ENCODE measurements around the gene ADAMTS2. TPM values are rescaled to one million over a fixed set of nuclear protein-coding genes. Genes with fewer than 3 reads are reported as not detected.
A peak's percentile ranks its signal among the peaks of the same experiment; 100 is the strongest.

Gene ADAMTS2
- polyA plus RNA-seq, 1 donor = 5.9 TPM

DNA sequence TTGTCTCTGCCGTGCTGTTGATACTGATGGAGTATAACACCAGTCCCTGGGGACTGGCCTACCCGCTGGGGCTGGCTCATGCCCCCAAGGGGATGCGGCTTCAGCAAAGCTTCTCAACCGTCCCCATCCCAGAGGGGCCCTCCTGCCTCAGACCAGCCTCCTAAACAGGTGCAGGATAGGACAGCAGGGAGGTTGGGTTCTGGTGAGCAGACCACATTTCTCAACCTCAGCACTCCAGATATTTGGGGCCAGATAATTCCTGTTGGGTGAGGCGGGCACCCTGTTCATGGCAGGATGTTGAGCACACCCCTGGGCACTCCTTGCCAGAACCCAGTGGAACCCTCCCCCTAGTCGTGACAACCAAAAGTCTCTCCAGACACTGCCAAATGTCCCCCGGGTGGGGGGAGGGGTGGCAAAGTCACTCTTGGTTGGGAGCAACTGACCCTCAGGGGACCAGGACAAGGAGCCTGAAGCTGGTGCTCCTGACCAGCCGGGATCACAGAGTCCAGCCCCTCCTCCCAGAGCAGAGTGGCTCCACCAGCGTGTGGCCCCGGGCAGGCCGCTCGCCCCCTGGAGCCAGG is 177.3 kb downstream of the ADAMTS2 start:
- DNase-seq = no peak
- Histone ChIP-seq H3K4me1 (ENCODE audit: control insufficient read depth, insufficient read depth, low read length) (no peaks in the 10 kb centered on the region), H3K9me3 (ENCODE audit: control insufficient read depth, low read depth, low read length) (no peaks in the 10 kb centered on the region), H3K27me3 (ENCODE audit: control insufficient read depth, insufficient read depth, low read length) (peaks cover 4% of the 10 kb centered on the region), H3K27ac (ENCODE audit: low read length) (no peak overlapping the region), H3K36me3 (ENCODE audit: control insufficient read depth, insufficient read depth, low read length) (no peaks in the 10 kb centered on the region), H3K4me3 (ENCODE audit: low read length) (no peak overlapping the region)
- no CpG with 5 or more reads among the region's 12 CpGs for WGBS (ENCODE audit: insufficient coverage, low lambda C conversion rate)

DNA sequence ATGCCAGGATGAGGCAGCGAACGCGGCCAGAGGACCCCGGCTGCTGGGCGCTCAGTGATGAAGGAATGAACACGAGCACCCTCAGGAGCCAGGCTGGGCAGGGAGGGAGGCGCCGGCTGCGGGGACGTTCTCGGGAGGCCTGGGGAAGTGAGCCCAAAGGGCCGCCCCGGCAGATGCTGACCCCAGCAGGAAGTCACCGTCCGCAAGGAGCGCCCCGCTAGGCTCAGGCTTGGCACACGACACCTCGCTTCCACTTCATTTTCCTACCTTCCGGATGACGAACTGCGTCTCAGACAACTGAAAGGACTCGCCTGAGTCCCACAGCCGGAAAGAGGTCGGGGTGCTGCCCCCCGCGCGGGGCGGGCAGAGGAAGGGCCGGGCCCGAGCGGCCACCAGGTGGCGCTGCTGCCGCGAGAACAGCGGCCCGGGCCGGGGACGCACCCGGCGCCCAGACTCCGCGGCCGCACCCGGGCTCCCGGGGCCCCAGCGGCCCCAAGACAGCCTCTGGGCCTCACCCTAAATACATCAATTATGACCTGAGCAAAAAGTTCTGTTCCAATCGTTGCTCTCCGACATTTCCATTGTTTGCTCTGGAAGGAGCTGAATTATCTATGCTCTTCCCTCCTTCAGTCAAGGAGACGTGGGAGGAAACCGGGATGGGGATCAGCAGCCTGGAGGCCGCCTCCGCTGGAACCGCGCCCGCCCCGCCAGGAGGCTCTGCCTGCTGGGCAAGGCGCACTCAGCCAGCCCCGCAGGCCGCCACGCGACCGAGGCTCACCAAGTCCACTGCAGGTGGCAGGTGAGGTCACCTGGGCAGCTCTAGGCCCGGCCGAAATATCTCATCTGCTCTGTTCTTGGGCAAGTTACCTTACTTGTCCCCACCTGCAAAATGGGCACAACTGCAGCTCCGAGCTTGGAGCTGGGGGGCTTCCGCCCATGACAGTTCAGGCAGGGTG is 178.1 kb downstream of the ADAMTS2 start:
- Histone ChIP-seq H3K27me3 (ENCODE audit: control insufficient read depth, insufficient read depth, low read length) (peaks cover 4% of the 10 kb centered on the region), H3K36me3 (ENCODE audit: control insufficient read depth, insufficient read depth, low read length) (no peaks in the 10 kb centered on the region), H3K4me1 (ENCODE audit: control insufficient read depth, insufficient read depth, low read length) (no peaks in the 10 kb centered on the region), H3K4me3 (ENCODE audit: low read length) (peak overlapping the region; percentile 23), H3K27ac (ENCODE audit: low read length) (no peak overlapping the region), H3K9me3 (ENCODE audit: control insufficient read depth, low read depth, low read length) (peaks cover 3% of the 10 kb centered on the region)
- DNase-seq = peak in 1 of 2 donors; percentile 39
- WGBS (ENCODE audit: insufficient coverage, low lambda C conversion rate) = no CpG with 5 or more reads among the region's 67 CpGs

DNA sequence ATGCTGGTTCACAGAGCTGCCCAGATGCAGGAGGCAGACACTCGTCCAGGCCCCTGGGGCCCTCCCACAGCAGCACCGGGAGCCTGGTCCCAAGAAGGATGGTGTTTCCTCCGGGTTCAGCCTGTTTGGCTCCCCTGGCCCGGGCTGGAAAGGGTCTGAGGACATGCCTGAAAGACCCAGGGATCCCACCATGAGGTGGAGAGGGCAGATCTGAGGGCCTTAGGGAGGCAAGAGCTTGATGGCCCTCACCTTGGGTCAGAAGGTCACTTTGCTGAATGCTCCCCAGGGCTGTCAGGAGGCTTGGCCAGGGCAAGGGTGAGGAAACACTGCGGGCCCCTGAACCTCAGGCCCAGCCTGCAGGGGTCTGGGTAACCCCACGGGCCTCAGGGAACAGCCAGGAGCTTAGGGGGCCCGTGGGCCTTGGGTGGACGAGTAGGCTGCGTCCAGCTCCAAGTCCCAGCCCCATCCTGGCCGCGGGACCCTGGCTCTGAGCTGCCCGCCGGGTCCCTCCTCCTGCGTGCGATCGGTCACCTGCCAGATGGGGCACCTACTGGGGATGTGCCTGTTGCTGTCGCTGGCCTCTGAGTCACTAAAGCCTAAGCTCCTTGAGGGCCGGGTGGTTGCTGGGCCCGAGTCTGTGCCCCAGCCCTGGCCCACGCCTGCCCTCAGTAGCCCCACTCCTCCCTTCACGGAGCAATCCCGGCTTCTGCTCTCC is 178.9 kb downstream of the ADAMTS2 start:
- no peak for DNase-seq
- WGBS (ENCODE audit: insufficient coverage, low lambda C conversion rate) = no CpG with 5 or more reads among the region's 22 CpGs
- Histone ChIP-seq H3K9me3 (ENCODE audit: control insufficient read depth, low read depth, low read length) (peaks cover 4% of the 10 kb centered on the region), H3K27ac (ENCODE audit: low read length) (no peak overlapping the region), H3K27me3 (ENCODE audit: control insufficient read depth, insufficient read depth, low read length) (peaks cover 4% of the 10 kb centered on the region), H3K4me3 (ENCODE audit: low read length) (no peak overlapping the region), H3K36me3 (ENCODE audit: control insufficient read depth, insufficient read depth, low read length) (no peaks in the 10 kb centered on the region), H3K4me1 (ENCODE audit: control insufficient read depth, insufficient read depth, low read length) (no peaks in the 10 kb centered on the region)

DNA sequence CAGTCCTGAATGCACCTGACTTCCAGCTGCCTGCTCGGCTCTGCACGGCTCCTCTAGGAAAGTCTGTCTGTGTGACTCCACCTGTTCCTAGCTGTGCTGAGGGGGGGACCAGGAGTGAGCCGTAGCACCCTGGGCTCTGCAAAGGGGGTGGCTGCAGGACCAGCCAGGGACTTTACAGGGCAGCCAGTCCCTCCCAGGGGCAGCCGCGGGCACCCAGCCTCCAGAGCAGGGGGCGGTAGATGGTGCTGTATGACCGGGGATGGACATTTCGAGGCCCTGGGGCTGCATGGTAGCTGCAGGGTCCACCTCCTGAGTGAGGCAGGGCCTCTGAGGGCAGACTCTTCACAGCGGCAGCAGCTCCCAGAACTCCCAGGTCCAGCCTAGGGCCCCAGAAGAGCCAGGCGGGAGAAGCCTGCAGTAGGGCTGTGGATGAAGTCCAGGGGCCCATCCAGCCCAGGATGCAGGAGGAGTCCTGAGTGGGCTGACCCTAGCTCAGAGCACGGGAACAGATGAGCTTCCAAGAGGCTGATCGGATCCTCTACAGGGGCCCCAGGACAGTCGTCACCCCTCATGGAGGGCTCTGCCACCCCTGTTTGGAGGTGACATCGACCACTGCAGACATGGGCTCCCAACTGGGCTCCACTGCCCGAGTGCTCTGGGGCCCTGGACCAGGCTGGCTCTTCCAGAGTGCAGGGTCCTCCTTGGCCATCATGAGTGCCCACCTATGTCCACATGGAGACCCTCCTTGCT is 179.7 kb downstream of the ADAMTS2 start:
- Histone ChIP-seq H3K36me3 (ENCODE audit: control insufficient read depth, insufficient read depth, low read length) (no peaks in the 10 kb centered on the region), H3K27ac (ENCODE audit: low read length) (no peak overlapping the region), H3K27me3 (ENCODE audit: control insufficient read depth, insufficient read depth, low read length) (peaks cover 4% of the 10 kb centered on the region), H3K9me3 (ENCODE audit: control insufficient read depth, low read depth, low read length) (peaks cover 4% of the 10 kb centered on the region), H3K4me1 (ENCODE audit: control insufficient read depth, insufficient read depth, low read length) (no peaks in the 10 kb centered on the region), H3K4me3 (ENCODE audit: low read length) (no peak overlapping the region)
- no CpG with 5 or more reads among the region's 15 CpGs for WGBS (ENCODE audit: insufficient coverage, low lambda C conversion rate)
- DNase-seq = no peak

DNA sequence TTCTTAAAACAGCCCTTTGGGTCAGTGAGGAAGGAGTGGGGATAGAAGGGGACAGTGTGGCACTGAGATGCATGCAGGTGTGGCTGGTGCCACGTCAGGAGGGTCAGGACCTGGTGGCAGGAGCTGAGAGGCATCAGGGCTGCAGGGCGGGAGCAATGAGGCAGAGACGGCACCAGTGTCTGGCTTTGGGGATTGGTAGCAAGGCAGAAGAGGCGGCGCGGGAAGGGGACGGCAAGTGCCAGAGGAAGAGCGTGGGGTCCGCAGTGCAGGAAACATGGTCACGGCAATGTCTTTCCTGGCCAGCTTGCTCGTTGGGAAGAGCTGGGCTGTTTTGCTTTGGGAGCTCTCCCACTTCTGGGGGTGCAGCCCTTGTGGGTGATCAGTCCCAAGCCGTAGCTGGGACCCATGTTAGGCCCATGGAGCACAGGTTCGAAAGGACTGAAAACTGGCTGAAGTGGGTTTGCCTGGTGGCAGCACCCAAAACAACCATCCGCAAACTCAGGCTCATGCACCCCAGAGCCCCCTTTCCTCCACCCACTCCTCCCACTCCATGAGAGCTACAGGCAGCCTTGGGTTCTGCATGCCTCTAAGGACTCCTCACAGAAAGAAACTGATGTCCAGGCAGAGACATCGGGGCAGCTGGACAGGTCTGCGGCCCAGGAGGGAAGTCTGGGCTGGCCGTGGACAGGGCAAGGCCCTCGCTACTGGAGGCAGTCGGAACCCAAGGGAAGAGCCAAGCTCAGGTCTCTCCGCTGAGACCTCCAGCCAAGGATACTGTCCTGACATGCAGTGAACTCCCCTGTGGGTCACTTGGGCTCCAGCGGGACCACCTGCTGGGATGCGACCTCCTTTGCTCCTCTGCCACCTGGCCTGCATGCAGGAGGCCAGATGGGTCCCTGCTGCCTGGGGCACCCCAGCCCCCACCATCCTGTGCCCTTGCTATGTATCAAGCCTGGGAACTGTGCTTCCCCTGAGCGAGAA is 180.6 kb downstream of the ADAMTS2 start:
- Histone ChIP-seq H3K27ac (ENCODE audit: low read length) (no peak overlapping the region), H3K4me1 (ENCODE audit: control insufficient read depth, insufficient read depth, low read length) (no peaks in the 10 kb centered on the region), H3K4me3 (ENCODE audit: low read length) (no peak overlapping the region), H3K27me3 (ENCODE audit: control insufficient read depth, insufficient read depth, low read length) (peaks cover 4% of the 10 kb centered on the region), H3K9me3 (ENCODE audit: control insufficient read depth, low read depth, low read length) (peaks cover 4% of the 10 kb centered on the region), H3K36me3 (ENCODE audit: control insufficient read depth, insufficient read depth, low read length) (no peaks in the 10 kb centered on the region)
- DNase-seq = no peak
- no CpG with 5 or more reads among the region's 23 CpGs for WGBS (ENCODE audit: insufficient coverage, low lambda C conversion rate)

DNA sequence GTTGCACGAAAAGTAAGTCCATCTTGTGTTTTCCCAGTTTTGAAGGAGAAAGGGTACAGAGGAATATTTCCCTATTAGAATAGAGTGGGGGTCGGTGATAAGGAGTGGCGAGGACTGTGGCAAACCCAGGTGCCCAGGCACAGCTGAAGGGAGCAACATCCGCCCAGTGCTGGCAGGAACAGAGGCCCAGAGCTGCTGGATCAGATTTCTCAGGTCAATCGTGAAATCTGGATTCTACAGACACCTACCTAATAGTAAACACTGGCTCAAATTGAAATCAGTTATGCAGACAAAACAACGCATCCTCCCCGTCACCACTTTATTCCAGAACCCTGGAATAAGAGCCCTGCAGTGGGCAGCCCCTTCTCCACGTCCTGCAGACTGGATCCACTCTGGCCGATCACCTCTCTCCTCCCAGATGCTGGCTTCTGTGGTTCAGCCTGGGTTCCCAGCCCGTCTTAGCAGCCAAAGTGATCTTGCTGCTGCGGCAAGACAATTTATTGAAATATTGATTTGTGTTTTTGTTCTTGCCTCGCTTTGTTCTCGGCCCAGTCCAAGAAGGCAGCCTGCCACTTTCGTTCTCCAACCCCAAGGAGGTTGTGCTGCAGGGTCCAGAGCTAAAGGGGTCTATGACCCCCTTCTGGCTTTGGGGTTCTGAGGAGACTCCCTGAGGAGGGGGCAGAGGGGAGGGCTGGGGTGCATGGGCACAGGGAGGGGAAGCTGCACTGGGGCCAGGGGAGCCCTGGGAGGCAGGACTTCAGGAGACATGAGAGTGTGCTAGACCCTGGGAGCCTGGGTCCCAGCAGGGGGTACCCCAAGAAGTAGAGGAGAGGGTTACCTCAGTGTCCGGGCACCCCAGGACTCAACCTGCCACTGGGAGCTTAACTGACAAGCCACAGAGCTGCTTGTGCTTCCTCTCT is 181.8 kb downstream of the ADAMTS2 start:
- Histone ChIP-seq H3K27me3 (ENCODE audit: control insufficient read depth, insufficient read depth, low read length) (peaks cover 2% of the 10 kb centered on the region), H3K4me1 (ENCODE audit: control insufficient read depth, insufficient read depth, low read length) (no peaks in the 10 kb centered on the region), H3K27ac (ENCODE audit: low read length) (no peak overlapping the region), H3K9me3 (ENCODE audit: control insufficient read depth, low read depth, low read length) (peaks cover 4% of the 10 kb centered on the region), H3K36me3 (ENCODE audit: control insufficient read depth, insufficient read depth, low read length) (no peaks in the 10 kb centered on the region), H3K4me3 (ENCODE audit: low read length) (no peak overlapping the region)
- WGBS (ENCODE audit: insufficient coverage, low lambda C conversion rate) = 80% methylated on average over 4 of the region's 15 CpGs
- DNase-seq = no peak

DNA sequence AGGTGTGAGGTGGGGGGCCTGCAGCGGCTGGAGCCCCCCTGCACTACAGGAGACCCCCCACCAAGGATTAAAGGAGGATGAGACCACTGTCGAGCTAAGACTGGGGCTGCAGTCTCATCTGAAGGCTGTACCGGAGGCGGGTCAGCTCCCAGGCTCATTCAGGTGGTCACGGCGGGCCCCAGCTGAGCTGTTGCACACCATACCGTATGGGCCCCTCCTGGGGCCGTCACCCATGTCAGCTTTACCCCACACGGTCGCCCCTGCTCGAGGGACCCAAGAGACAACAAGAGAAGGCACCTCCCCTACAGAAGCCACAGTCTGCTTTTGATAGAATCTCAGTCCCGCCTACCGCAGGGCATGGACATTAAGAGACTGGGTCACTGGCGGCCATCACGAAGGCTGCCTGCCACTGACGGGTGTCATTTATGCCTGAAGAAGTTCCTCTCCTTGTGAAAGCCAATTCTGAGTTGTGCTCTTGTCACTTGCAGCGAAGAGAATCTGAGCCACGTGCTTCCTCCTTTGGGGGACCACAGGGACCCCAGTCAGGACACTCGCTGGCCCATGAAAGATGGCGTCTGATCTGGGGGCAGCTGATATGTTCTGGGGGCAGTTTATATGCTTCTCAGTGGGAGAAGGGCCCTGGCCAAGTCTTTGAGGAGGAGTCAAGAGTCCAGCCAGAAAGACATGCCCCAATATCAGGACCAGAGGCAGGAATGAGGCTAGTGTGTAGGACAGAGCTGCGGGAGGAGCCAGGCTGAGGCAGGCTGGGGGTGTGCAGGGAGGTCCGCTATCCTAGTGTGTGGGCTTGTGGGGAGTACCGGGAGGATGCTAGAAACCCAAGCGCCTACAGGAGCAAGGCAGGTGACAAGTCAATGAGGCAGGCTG is 182.7 kb downstream of the ADAMTS2 start:
- peaks cover 4% of the 10 kb centered on the region for H3K9me3 ChIP-seq (ENCODE audit: control insufficient read depth, low read depth, low read length)
- H3K27ac ChIP-seq (ENCODE audit: low read length) = no peak overlapping the region
- H3K27me3 ChIP-seq (ENCODE audit: control insufficient read depth, insufficient read depth, low read length) = peaks cover 2% of the 10 kb centered on the region
- no peaks in the 10 kb centered on the region for H3K36me3 ChIP-seq (ENCODE audit: control insufficient read depth, insufficient read depth, low read length)
- DNase-seq = no peak
- no peaks in the 10 kb centered on the region for H3K4me1 ChIP-seq (ENCODE audit: control insufficient read depth, insufficient read depth, low read length)
- H3K4me3 ChIP-seq (ENCODE audit: low read length) = no peak overlapping the region
- whole genome bisulfite sequencing (ENCODE audit: insufficient coverage, low lambda C conversion rate) = 100% methylated on average over 1 of the region's 24 CpGs

DNA sequence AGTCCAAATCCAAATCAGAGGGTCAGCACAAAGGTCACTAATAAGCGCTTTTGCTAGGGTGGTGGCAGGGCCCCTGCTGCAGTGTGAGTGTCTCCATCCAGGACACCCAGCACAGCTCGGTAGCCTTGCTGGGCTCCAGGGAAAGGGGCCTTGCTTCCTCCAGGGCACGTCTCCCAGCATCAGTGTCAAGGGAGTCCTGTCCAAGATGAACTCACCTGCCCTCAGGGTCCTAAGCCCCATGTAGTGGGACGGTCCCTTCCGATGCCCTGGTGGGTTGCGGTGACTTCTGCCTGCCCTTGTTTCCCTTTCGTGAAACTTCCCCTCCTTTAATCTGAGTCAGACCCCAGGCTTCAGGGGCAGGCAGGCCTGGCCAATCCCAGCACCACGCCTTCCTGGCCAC is 183.4 kb downstream of the ADAMTS2 start:
- Histone ChIP-seq H3K4me1 (ENCODE audit: control insufficient read depth, insufficient read depth, low read length) (no peaks in the 10 kb centered on the region), H3K27me3 (ENCODE audit: control insufficient read depth, insufficient read depth, low read length) (peaks cover 2% of the 10 kb centered on the region), H3K27ac (ENCODE audit: low read length) (no peak overlapping the region), H3K36me3 (ENCODE audit: control insufficient read depth, insufficient read depth, low read length) (no peaks in the 10 kb centered on the region), H3K4me3 (ENCODE audit: low read length) (no peak overlapping the region), H3K9me3 (ENCODE audit: control insufficient read depth, low read depth, low read length) (peaks cover 4% of the 10 kb centered on the region)
- whole genome bisulfite sequencing (ENCODE audit: insufficient coverage, low lambda C conversion rate) = no CpG with 5 or more reads among the region's 8 CpGs
- DNase-seq = no peak
